ENCODE measurements around the gene NDUFA3. TPM values are rescaled to one million over a fixed set of nuclear protein-coding genes. Genes with fewer than 3 reads are reported as not detected.

NDUFA3 gene
- total and polyA plus RNA-seq, 8 donors: 27.7 to 166 (median 50.5) TPM

DNA sequence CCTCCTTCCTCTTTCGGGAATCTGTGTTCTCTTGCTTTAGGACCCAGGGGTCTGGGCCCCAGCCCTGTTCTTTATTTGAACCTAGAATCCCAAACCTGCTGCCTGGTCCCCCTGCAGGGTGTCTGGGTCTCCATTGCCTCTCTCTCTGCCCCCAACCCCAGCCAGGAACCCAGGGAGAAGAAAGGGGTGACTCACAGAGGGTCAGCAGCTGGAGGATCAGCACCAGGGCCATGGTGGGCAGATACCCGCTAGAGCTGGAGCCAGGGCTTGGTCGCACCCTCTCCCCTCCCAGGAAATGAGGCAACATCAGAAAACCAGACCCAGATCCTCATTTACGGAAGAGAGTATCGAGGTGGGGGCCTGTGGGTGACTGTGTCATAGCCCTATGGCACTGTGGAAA, 2.1 kb upstream of the NDUFA3 start, which contains the start of gene OSCAR:
OSCAR (minus strand) TSS at position 243 of the 400 bp plus-strand sequence; CDS start at position 232, 11 bp downstream.
- DNase-seq: peak in 1 of 6 donors; percentile 17
- ATAC-seq: no peak

DNA sequence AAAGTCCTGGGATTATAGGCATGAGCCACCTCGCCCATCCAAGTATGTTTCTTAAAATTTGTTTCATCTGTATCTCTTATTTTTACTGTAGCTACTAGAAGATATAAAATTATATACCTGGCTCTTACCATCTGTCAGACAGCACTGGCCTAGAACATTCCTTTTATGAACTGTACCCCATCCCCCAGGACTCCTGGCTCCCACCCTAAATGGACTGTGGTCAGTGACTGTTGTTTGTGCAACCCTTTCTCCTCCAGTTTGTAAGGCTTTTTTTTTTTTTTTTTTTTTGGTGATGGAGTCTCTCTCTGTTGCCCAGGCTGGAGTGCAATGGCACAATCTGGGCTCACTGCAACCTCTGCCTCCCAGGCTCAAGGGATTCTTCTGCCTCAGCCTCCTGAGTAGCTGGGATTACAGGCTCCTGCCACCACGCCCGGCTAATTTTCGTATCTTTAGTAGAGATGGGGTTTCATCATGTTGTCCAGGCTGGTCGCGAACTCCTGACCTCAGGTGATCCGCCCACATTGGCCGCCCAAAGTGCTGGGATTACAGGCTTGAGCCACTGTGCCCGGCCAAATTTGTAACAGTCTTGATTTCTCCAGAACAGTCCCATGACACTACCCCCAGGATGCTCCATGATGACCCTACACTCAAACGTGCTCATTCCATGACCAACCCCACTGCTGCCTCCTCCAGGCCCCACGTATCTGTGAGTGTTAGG, 2.5 kb downstream of the NDUFA3 start:
- Histone ChIP-seq H3K9me3 (no peaks in the 10 kb centered on the region), H3K27ac (no peak overlapping the region), H3K4me3 (no peak overlapping the region), H3K4me1 (peaks cover 0 to 5% (median 0%) of the 10 kb centered on the region in 3 donors), H3K36me3 (peaks cover 0 to 21% (median 0%) of the 10 kb centered on the region in 3 donors), H3K27me3 (no peaks in the 10 kb centered on the region)
- intact Hi-C loops (cut with DNase I): no loop called here
- no peak for FAIRE-seq
- no peak for DNase-seq
- no peak for ATAC-seq
- 87 to 91% methylated on average over 11 of the region's 11 CpGs for WGBS, 2 donors
- TF ChIP-seq, protein P1, sequence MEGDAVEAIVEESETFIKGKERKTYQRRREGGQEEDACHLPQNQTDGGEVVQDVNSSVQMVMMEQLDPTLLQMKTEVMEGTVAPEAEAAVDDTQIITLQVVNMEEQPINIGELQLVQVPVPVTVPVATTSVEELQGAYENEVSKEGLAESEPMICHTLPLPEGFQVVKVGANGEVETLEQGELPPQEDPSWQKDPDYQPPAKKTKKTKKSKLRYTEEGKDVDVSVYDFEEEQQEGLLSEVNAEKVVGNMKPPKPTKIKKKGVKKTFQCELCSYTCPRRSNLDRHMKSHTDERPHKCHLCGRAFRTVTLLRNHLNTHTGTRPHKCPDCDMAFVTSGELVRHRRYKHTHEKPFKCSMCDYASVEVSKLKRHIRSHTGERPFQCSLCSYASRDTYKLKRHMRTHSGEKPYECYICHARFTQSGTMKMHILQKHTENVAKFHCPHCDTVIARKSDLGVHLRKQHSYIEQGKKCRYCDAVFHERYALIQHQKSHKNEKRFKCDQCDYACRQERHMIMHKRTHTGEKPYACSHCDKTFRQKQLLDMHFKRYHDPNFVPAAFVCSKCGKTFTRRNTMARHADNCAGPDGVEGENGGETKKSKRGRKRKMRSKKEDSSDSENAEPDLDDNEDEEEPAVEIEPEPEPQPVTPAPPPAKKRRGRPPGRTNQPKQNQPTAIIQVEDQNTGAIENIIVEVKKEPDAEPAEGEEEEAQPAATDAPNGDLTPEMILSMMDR (IDR thresholded peaks at IDR 0.05): no peak

More for the DNA sequence above, 2.1 kb upstream of the NDUFA3 start, which contains the start of gene OSCAR:
- no peak within 1 kb of the TSS for H3K4me3 ChIP-seq
- intact Hi-C loops (cut with DNase I): no loop called here
- no peaks in the 10 kb centered on the region for H3K9me3 ChIP-seq
- no peaks in the 10 kb centered on the region for H3K27me3 ChIP-seq
- TF ChIP-seq, protein P1 (IDR thresholded peaks at IDR 0.05): no peak
- H3K36me3 ChIP-seq: no peaks in the 10 kb centered on the region
- WGBS, 2 donors: 60 to 62% methylated on average over 5 of the region's 5 CpGs
- FAIRE-seq: no peak
- H3K27ac ChIP-seq: no peak within 1 kb of the TSS
- peaks cover 0 to 5% (median 0%) of the 10 kb centered on the region in 3 donors for H3K4me1 ChIP-seq

DNA sequence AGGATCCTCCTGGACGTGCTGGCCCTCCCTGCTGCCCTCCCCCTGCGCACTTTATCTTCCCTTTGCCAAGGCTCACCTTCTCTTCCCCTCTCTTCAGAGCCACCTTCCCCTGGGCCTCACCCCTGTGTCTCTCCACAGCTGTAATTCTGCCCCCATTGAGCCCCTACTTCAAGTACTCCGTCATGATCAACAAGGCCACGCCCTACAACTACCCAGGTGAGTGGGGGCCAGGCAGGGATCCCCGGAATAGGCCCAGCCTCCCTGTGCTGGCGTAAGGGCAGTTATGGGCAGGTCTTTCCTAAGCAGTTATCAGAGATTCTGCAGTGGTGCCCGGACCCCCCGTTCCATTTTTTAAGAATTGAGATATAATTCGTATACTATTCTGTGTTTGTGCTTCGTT, 3.1 kb downstream of the NDUFA3 start:
- ATAC-seq (no peak), DNase-seq (no peak), FAIRE-seq (no peak)
- intact Hi-C loops (cut with DNase I): no loop called here
- Histone ChIP-seq H3K27me3 (no peaks in the 10 kb centered on the region), H3K27ac (no peak overlapping the region), H3K4me3 (no peak overlapping the region), H3K9me3 (no peaks in the 10 kb centered on the region), H3K4me1 (peaks cover 0 to 5% (median 0%) of the 10 kb centered on the region in 3 donors), H3K36me3 (peaks cover 0 to 21% (median 0%) of the 10 kb centered on the region in 3 donors)
- TF ChIP-seq, protein P1 (IDR thresholded peaks at IDR 0.05): no peak
- WGBS, 2 donors: 94 to 97% methylated on average over 10 of the region's 10 CpGs

DNA sequence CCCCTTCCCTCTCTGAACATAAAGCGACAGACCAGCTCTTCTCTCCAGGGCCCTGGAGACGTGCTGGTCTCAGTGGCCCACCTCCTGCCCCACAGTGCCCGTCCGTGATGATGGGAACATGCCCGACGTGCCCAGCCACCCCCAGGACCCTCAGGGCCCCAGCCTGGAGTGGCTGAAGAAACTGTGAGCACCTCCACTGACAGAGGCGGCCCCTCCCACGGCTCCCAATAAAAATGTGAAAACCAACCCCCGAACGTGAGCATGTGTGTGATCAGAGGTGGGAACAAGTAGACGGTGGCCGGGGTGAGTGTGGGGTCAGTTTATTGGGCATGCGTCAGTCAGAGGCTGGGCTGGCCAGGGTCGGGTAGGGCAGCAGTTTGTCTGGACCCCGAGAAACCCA, 4.1 kb downstream of the NDUFA3 start:
- peaks cover 0 to 21% (median 0%) of the 10 kb centered on the region in 3 donors for H3K36me3 ChIP-seq
- intact Hi-C loops (cut with DNase I): no loop called here

More for the DNA sequence above, 4.1 kb downstream of the NDUFA3 start:
- H3K9me3 ChIP-seq: no peaks in the 10 kb centered on the region
- no peak for ATAC-seq
- WGBS, 2 donors: 85 to 87% methylated on average over 15 of the region's 15 CpGs
- H3K4me1 ChIP-seq: peaks cover 0 to 5% (median 0%) of the 10 kb centered on the region in 3 donors
- H3K27me3 ChIP-seq: no peaks in the 10 kb centered on the region
- no peak overlapping the region for H3K27ac ChIP-seq
- FAIRE-seq: no peak
- DNase-seq: no peak
- H3K4me3 ChIP-seq: no peak overlapping the region
- TF ChIP-seq, protein P1 (IDR thresholded peaks at IDR 0.05): no peak

Data from pancreas (tissue), 10 donors.